NCI-H1048 (cell line): ENCODE measurements around the gene FAHD2B.
"Not testable (repeated sequence)": the region's sequence is repeated elsewhere in the genome, so short reads cannot be mapped to it uniquely, and the experiment has no call there.

Experiments used
- DNase-seq: peaks from one replicate; lab custom pipeline; 2025; lab: John Stamatoyannopoulos, UW

The FAHD2B gene, protein sequence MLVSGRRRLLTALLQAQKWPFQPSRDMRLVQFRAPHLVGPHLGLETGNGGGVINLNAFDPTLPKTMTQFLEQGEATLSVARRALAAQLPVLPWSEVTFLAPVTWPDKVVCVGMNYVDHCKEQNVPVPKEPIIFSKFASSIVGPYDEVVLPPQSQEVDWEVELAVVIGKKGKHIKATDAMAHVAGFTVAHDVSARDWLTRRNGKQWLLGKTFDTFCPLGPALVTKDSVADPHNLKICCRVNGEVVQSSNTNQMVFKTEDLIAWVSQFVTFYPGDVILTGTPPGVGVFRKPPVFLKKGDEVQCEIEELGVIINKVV

DNA sequence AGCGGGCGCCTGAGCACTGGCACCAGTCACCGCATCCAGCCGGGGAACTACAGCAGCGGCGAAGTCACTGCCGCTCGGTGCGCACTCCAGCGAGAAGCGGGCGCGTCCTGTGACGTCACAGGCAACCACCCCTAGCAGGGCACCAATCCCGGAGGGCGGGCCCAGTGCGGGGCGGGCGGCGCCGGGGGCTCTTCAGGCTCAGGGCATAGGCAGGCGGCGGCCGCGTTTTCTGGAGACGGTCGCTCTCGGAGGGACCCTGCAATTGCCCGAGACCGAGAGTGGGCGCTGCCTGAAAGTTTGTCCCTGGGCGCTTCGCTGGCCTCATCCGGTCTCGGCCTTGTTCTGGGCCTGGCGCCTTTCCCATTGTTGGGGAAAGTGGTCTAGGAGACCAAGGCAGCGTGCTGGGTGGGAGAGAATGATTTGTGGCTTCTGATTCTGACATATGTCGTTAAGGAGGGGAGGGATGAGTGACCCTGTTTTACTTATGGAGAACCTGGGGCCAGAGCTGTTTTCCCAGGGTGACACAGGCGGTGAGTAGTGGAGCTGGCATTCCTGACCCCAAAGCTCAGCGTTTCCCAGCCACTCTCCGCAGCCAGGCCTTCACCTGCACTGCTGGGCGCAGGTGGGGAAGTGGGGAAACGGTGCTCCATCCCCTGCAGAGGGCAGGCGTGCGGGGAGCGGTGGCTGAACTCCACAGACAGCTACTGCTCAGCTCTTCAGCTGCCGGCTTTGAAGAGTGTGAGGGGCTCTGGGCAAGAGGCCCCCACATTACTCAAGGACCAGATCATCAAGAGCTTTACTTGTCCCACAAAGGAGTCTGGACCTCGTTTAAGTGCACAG, at the start of gene FAHD2B:
TSS of gene FAHD2B (minus strand) at position 111 of the 840 bp plus-strand sequence. CDS start 3,176 bp downstream, outside the sequence.
- not testable (repeated sequence) for DNase-seq

DNA sequence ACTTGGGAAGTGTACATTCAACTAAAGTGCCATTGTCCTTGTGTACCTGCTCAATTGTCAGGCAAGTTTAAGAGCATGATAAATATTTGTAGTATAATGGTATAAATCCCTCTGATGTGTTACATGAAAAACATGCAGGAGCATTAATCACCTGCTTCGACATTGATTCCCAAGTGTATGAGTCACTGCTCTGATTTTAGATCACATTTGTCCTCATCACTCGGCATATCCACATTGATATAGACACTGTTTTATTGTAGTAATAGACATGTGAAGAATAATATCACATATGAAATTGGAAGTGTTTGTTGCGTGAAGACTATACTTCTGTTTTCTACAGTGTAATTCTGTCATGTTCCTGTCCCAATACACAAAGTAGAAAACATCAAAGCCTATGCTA, 49.3 kb upstream of the FAHD2B start:
- not testable (repeated sequence) for DNase-seq

DNA sequence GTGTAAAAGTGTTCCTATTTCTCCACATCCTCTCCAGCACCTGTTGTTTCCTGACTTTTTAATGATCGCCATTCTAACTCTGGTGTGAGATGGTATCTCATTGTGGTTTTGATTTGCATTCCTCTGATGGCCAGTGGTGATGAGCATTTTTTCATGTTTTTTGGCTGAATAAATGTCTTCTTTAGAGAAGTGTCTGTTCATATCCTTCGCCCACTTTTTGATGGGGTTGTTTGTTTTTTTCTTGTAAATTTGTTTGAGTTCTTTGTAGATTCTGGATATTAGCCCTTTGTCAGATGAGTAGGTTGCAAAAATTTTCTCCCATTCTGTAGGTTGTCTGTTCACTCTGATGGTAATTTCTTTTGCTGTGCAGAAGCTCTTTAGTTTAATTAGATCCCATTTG, 34.4 kb upstream of the FAHD2B start:
- DNase-seq = not testable (repeated sequence)

DNA sequence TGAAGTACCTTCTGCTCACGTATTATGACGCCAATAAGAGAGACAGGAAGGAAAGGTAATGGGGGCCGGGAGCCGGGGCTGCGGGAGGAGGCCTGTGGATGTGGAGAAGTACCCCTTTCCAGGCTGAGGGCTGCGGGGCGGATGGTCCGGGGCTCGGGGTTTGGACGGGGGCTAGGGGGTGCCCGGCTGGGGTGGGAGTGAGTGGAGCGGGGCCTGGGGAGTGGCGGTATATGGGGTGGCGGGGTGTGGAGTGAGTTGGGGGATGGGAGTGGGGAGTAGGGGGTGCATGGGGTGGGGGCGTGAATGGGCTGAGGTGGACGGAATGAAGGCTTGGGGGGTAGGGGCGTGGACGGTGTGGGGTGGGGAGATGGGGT, 19.2 kb upstream of the FAHD2B start:
- not testable (repeated sequence) for DNase-seq

DNA sequence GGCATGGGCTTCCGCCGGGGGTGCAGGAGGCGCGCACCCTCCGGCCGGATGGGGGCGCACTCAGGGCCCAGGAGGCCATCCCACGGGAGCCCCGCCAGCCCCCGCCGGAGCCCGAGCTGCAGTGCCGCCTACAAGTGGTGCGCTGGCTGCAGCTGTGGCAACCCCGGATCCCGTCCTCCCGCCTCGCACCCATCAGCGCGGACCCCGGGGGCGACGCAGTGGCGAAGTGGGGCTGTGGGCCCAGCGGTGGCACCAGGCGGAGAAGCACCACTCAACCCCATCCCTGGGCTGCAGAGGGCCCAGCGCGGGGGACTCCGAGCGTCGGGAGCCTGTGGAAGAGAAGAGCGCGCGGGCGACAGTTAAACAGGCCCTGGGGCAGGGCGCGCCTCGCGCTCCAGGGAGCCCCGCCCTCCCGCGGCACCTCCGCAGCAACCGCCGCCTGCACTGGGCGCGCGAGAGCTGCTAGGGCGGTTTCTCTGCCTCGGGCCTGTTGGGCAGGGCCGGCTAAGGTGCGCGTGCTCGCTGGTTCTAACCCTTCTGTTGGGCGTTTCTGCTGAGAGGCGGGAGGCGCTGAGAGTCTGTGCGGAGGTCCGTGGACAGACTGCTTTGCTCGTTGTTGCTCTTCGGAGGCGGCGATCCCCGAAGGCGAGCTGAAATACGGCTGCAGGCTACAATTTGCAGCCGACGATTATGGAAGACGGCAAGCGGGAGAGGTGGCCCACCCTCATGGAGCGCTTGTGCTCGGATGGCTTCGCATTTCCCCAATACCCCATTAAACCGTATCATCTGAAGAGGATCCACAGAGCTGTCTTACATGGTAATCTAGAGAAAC, 18.6 kb upstream of the FAHD2B start, which contains the start of gene ANKRD36:
TSS of gene ANKRD36 (plus strand) at position 104 of the 832 bp plus-strand sequence. CDS start at position 691, 587 bp downstream.
- DNase-seq = not testable (repeated sequence)

DNA sequence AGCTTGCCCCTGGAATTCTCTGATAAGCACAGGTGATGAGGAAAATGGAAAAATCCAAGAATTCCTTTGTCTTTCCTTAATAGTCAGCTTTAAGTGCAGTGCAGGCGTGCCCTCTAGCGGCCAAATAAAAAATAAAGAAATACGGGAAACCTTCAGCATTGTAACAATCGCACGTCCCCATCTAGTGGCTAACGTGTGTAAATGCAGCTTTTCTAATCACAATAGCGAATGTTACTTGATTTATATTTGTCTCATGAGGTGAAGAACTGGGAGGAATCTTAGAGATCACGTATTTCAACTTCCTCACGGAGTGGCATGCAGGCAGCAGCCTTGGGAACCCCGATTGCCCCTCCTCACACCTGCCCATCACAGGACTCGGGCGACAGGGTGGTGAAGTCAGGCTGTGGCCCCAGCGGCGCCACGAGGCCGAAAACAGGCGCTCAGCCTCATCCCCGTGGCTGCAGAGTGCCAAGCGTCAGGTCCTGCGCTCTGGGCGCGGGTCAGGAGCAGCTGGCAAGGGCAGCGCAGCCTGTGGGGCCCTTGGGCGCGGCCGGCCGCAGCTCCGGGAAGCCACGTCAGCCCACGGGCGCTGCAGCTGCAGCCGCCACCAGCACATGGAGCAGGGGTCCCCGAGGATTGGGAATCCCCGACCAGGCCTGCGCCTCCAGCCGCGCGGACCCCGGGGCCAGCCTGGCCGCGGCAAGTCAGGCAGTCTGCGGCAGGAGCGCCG, 17.8 kb upstream of the FAHD2B start:
- DNase-seq = not testable (repeated sequence)

DNA sequence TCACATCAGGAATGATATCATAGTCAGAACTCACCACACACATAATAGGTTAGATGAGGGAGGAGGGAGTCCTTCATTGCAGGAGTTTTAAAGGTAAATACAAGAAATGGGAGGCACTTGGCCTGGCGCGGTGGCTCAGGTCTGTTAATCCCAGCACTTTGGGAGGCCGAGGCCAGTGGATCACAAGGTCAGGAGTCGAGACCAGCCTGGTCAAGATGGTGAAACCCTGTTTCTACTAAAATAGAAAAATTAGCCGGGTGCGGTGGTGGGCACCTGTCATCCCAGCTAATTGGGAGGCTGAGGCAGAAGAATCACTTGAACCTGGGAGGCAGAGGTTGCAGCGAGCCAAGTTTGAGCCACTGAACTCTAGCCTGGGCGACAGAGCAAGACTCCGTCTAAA, 16.6 kb upstream of the FAHD2B start:
- not testable (repeated sequence) for DNase-seq

DNA sequence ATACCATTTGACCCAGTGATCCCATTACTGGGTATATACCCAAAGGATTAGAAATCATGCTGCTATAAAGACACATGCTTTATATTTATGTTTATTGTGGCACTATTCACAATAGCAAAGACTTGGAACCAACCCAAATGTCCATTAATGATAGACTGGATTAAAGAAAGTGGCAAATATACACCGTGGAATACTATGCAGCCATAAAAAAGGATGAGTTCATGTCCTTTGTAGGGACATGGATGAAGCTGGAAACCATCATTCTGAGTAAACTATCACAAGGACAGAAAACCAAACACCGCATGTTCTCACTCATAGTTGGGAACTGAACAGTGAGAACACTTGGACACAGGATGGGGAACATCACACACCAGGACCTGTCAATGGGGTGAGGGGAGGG, 12.2 kb upstream of the FAHD2B start:
- not testable (repeated sequence) for DNase-seq

DNA sequence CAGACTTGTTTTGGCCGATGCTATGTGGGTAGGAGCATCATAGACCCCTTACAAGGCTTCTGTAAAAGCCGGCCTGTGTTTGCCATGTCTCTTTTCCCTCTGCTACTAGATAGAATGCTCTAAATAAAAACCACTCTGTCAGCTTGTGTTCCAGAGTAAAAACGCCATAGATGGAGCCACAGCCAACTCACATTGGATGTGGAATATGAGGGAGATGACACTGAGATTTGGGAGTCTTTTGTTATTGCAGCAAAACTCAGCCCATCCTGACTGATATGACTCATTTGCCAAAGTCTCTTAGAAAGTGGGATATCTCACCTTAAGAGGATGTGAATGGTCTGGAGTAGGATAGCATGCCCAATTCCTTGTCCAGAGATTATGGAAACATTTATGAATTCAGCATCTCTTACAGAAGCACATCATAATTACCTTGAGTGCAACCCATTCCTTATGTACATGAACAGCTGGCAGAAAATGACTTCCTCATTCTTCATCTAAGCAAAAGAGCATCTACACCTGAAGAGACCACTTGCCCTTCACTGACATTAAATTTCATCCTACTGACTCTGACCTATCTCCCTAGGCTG, 4.2 kb upstream of the FAHD2B start:
- DNase-seq = not testable (repeated sequence)

DNA sequence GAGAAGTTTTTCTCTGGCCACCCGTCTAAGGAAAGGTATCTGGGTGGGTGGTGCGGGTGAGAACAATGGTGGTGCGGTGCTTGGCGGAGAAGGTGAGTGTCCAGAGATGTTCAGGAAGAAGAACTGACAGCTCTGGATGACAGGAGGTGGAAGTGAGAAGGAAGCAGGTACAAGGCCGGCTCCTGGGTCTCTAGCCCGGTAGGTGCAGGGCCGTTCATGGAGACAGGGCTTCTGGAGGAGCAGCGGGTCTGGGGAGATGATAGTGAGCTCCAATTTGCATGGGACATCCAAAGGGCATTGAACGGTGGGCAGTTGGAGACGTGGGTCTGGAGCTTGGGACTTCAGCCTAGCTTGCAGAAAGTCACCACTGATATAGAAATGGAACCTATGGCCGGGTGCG, 979 bp upstream of the FAHD2B start:
- no peak for DNase-seq

DNA sequence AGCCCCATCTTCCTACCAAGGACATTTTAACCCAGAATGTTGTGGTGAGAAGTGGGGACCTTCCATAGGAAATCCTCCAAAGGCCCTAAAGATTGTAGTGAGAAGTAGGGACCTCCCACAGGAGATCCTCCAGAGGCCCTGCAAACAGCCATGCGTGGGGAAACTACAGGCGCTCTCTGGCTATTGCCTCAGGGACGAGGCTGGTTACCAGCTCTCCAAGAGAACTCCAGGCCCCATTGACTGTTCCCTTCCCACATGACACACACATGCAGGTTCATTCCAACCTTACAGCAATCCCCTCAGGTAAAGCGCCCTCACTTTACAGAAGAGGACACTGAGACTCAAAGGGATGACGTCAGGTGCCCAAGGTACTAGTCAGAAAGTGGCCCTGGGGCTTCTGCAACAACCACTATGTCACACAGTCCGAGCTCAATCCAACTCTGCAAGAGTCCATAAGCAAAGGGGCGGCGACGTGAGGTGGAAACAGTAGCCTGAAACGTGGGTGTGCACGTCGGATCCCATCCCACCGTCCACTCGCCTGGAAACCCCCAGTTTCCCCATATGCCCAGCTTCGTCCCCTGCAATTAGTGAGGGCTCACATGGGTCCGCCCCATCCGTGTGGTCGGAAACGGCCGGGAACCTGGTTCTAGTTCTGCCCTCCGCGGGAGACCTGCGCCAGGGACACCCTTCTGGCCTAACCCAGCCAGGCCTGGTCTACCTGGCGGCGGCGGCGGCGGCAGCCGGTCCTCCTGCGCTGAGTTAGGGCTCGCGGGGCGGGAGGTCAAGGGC, 505 bp downstream of the FAHD2B start:
- not testable (repeated sequence) for DNase-seq

DNA sequence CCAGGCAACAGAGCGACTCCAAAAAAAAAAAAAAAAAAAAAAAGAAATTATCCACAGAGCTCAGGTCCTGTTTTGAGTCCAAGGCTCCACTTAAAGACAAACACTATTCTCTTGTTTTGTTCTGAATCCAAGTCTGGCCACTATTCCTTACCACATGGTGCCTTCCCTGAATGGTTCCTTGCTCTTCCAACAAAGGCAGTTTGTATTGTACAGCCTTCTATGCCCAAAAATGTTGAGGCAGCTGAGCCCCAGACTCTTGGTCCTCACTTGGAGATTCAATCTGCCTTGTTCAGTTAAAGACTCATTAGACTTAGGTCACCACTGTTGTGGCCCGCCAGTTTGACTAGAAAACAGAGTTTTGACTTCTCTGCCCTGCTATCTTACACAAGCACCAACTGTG, 1.7 kb downstream of the FAHD2B start:
- DNase-seq = not testable (repeated sequence)

DNA sequence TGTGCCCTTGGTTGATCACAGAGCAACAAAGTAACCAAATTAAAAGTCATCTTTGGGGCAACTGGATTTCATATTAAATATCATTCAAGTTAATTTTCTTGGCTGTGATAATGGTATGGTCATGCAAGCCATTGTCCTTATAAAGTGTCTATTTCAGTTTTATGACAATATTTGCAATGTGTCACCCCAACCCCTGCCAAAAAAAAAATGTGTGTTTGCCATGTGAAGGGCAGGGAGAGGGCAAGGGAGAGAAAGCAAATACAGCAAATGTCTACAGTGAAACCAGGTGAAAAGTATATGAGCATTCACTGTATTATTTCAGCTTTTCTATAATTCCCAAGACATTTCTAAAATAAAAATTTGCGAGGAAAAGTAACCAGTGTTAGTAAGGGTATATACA, 6.0 kb downstream of the FAHD2B start:
- not testable (repeated sequence) for DNase-seq

DNA sequence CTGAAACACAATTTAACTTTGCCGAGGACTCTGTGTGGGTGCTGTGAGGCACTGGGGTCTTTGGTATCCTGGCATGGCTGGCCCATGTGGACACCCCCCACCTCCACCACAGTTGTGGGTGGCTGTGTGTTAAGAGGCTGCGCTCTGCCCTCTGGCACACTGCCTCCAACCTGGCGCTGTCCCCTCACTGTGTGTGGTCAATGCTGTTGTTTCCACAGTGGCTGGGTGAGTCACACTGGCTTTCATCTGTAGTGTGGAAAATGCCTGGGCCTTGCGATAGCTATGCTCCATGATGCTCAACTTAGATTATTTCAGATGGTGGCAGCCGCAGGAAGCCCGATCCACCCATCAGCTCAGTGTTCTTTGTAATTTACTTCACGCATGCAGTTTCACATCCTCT, 9.6 kb downstream of the FAHD2B start:
- DNase-seq = not testable (repeated sequence)

DNA sequence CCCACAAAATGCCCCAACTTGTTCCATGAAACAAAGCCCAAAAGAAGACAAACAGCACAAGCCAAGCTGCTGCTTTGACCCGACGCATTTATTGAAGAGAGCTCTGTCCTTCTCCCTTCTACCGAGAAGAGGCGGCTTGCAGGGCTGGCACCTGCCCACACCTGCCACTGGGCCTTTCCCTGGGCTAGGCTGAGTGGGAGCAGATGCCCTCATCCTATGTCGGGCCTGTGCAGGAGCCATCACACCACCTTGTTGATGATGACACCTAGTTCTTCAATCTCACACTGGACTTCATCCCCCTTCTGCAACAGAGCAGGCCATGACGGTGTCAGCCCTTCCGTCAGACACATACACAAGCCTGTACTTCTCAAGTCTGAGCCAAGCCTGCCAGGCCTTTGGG, 11.2 kb downstream of the FAHD2B start:
- DNase-seq = not testable (repeated sequence)

DNA sequence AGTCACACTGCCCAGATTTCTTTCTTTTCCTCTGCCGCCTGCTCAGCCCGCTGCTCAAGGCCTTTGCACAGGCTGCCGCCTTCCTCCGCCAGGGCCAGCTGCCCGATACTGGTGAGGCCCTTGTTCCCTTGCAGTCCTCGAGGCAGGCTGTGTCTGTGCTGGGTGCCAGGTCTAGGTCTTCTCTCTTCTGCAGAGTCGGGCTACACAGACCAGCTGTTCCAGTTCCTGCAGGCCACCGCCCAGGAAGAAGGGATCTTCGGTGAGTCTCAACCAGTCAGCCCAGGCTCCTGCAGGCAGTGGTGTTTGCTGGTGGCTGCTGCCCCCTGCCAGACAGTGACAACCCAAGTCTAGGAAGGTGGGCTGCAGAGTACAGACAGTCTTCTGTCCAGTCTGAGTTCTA, 12.5 kb downstream of the FAHD2B start:
- not testable (repeated sequence) for DNase-seq

DNA sequence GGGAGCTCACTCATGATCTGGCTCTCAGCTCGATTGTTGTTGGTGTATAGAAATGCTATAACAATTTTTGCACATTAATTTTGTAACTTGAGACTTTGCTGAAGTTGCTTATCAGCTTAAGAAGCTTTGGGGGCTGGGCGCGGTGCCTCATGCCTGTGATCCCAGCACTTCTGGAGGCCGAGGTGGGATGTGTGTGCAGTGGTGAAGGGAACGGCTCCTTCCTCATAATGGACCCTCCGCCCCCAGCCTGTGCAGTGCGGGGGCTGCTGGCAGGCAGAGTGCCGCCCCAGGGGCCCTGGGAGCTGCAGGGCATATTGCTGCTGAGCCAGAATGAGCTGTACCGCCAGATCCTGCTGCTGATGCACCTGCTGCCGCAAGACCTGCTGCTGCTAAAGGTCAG, 13.8 kb downstream of the FAHD2B start:
- not testable (repeated sequence) for DNase-seq

DNA sequence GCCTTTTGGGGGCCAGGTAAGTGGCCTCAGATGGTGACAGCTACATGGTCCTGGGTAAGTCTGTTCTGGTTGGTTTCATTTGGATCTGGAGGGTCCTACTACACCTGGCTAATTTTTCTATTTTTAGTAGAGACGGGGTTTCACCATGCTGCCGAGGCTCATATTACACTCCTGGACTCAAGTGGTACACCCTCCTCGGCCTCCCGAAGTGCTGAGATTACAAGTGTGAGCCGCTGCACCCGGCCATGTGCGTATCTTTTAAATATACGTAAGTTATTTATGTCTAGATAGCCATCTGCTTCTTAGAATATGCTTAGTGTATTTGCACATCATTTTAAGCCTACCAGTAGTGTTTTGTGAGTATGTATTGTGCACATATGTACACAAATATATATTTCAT, 17.5 kb downstream of the FAHD2B start:
- not testable (repeated sequence) for DNase-seq

DNA sequence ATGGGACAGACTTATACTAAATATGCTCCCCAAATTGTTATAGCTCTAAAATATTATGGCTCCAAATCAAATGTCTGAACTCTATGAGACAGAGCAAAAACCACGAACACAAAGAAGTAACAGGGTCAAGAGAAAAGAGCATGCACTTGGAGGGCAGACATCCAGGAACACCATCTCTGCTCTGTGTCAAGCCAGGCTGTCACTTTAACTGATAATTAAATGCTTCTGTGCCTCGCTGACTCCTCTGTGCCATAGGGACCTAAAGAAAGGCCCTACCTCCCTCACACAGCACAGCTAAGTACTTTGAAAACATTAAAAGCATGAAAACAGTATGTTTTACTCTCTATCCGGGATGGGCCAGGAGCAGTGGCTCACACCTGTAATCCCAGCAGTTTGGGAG, 23.8 kb downstream of the FAHD2B start:
- not testable (repeated sequence) for DNase-seq

DNA sequence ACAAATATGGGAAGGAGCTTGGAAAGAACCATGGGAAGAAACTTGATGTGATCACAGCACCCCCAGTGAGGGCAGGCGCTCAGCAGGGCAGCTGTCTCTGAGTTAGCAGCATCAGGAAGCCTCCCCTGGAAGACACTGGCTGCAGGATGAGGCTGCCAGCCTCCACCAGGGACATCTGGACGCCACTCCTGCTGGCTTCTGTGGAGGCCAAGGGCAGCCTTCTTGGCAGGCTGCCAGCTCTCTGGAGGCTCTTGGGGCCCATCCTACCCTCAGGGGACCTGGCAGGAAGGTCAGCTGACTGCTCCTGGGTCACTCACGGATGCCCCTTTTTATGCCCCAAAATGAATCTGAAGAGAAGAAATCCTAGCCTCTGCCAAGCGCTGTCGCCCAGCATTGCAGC, 26.0 kb downstream of the FAHD2B start:
- DNase-seq = not testable (repeated sequence)
